SU-DHL-6 (cell line): ENCODE measurements around the gene SUGP1.
A peak's percentile ranks its signal among the peaks of the same experiment; 100 is the strongest.

Experiments
- H2AFZ ChIP-seq: fragments of 200-600 bp; sonication (generic); 2 replicates; pipeline ENCODE4 v1.6.1; 2014; ENCODE audit warnings: low read depth, mild to moderate bottlenecking, moderate library complexity, mixed read lengths, antibody characterized with exemption, low read length; ENCODE audit not compliant: severe bottlenecking
- H3F3A ChIP-seq: fragments of 200-600 bp; shearing (Covaris generic); 2 replicates; pipeline ENCODE4 v1.6.0; 2016; ENCODE audit warnings: antibody characterized with exemption, mild to moderate bottlenecking; ENCODE audit not compliant: insufficient read depth
- H3K27ac ChIP-seq: fragments of 200-600 bp; sonication (generic); 2 replicates; pipeline ENCODE4 v1.5.1; 2016; ENCODE audit warnings: low read depth, mild to moderate bottlenecking, low read length, moderate library complexity, mixed read lengths
- H3K27me3 ChIP-seq: fragments of 200-600 bp; sonication (generic), shearing (Covaris generic); 2 replicates; pipeline ENCODE4 v1.6.0; 2014; ENCODE audit warnings: mild to moderate bottlenecking, low read length
- H3K36me3 ChIP-seq: fragments of 200-600 bp; sonication (generic); 2 replicates; pipeline ENCODE4 v1.6.1; 2014; ENCODE audit warnings: mild to moderate bottlenecking, low read length, mixed read lengths
- H3K4me2 ChIP-seq: fragments of 300-600, 200-600 bp; shearing (Covaris generic), sonication (generic); 2 replicates; pipeline ENCODE4 v1.6.0; 2014; ENCODE audit warnings: low read length, low read depth, mild to moderate bottlenecking; ENCODE audit not compliant: poor library complexity, severe bottlenecking
- H3K4me3 ChIP-seq: fragments of 200-600 bp; sonication (generic); 2 replicates; pipeline ENCODE4 v1.5.1; 2014; ENCODE audit warnings: antibody characterized with exemption, low read length, mild to moderate bottlenecking, mixed read lengths; ENCODE audit not compliant: insufficient read depth, poor library complexity, severe bottlenecking
- H3K79me2 ChIP-seq: fragments of 200-600 bp; sonication (generic); 2 replicates; pipeline ENCODE4 v1.6.1; 2014; ENCODE audit warnings: mild to moderate bottlenecking, low read length, moderate library complexity; ENCODE audit not compliant: insufficient read depth
- H3K9ac ChIP-seq: fragments of 200-600 bp; sonication (generic); 2 replicates; pipeline ENCODE4 v1.7.0; 2014; ENCODE audit warnings: mild to moderate bottlenecking, low read length
- H3K9me2 ChIP-seq: fragments of 200-600 bp; sonication (generic); replicated peaks from 2 replicates; pipeline ENCODE4 v1.6.1; 2014; ENCODE audit warnings: low read length; ENCODE audit not compliant: insufficient read depth
- H3K9me3 ChIP-seq: fragments of 200-600 bp; sonication (generic); 2 replicates; pipeline ENCODE4 v1.6.1; 2014; ENCODE audit warnings: low read length, mixed read lengths; ENCODE audit not compliant: insufficient read depth
- H4K20me1 ChIP-seq: fragments of 200-600 bp; sonication (generic); 2 replicates; pipeline ENCODE4 v1.6.1; 2014; ENCODE audit warnings: low read depth, mild to moderate bottlenecking, antibody characterized with exemption, low read length, moderate library complexity, mixed read lengths
- CTCF ChIP-seq: fragments of 200-600 bp; sonication (generic); IDR thresholded peaks from one replicate; pipeline ENCODE4 v1.5.1; 2017; ENCODE audit warnings: antibody characterized with exemption, mild to moderate bottlenecking, low read length, moderate library complexity; ENCODE audit not compliant: insufficient read depth, poor library complexity, severe bottlenecking
- EZH2phosphoT487 ChIP-seq: fragments of 200-600 bp; sonication (generic), shearing (Covaris generic); conservative IDR thresholded peaks from 2 replicates; pipeline ENCODE4 v1.6.1; 2018; ENCODE audit warnings: mild to moderate bottlenecking, antibody characterized with exemption, low read length, moderate library complexity, mixed read lengths

Gene SUGP1

GRCh38 chr19:19320361-19321140 lies at the start of gene SUGP1, which contains the start of gene MAU2:
Gene SUGP1 (minus strand): TSS chr19:19320509. CDS start chr19:19320496, 13 bp downstream.
Gene MAU2 (plus strand): TSS chr19:19320829. CDS start chr19:19320860, 31 bp downstream.
- Histone ChIP-seq H3K9me3 (no peaks in the 10 kb centered on the region), H3K36me3 (peaks cover 3% of the 10 kb centered on the region; the same call in 1 of the 2 replicates), H3F3A (no peaks in the 10 kb centered on the region), H4K20me1 (no peaks in the 10 kb centered on the region), H3K79me2 (peaks cover 64% of the 10 kb centered on the region), H2AFZ (peak within 1 kb of the TSS; percentile 83), H3K9me2 (no peaks in the 10 kb centered on the region), H3K27me3 (no peaks in the 10 kb centered on the region), H3K27ac (peak within 1 kb of the TSS; percentile 77), H3K4me3 (peak within 1 kb of the TSS; percentile 63), H3K9ac (peak within 1 kb of the TSS; percentile 95), H3K4me2 (peak within 1 kb of the TSS; percentile 69)
- no peak for TF ChIP-seq EZH2phosphoT487
- TF ChIP-seq CTCF = no peak

GRCh38 chr19:19368087-19368486 lies 47.8 kb upstream of the SUGP1 start:
- Histone ChIP-seq H3K79me2 (no peaks in the 10 kb centered on the region), H3K27me3 (no peaks in the 10 kb centered on the region)

GRCh38 chr19:19366434-19367396 lies 46.4 kb upstream of the SUGP1 start:
- Histone ChIP-seq H3K36me3 (no peaks in the 10 kb centered on the region), H3K4me3 (peak overlapping the region; percentile 10), H3K9ac (peak overlapping the region; percentile 22; the same call in 1 of the 2 replicates), H3K4me2 (peak overlapping the region; percentile 51), H3K9me3 (no peaks in the 10 kb centered on the region), H4K20me1 (no peaks in the 10 kb centered on the region), H3F3A (peaks cover 8% of the 10 kb centered on the region; the same call in 1 of the 2 replicates), H3K27ac (no peak overlapping the region), H3K27me3 (no peaks in the 10 kb centered on the region), H2AFZ (peak overlapping the region; percentile 90), H3K79me2 (no peaks in the 10 kb centered on the region), H3K9me2 (no peaks in the 10 kb centered on the region)
- peak; percentile 96 for TF ChIP-seq CTCF
- TF ChIP-seq EZH2phosphoT487 = no peak

More at GRCh38 chr19:19368087-19368486, 47.8 kb upstream of the SUGP1 start:
- no peak overlapping the region for H3K9ac ChIP-seq
- H3K9me2 ChIP-seq = no peaks in the 10 kb centered on the region
- peaks cover 8% of the 10 kb centered on the region; the same call in 1 of the 2 replicates for H3F3A ChIP-seq
- H3K4me3 ChIP-seq = no peak overlapping the region
- TF ChIP-seq EZH2phosphoT487 (no peak), CTCF (no peak)
- no peaks in the 10 kb centered on the region for H4K20me1 ChIP-seq
- H3K36me3 ChIP-seq = no peaks in the 10 kb centered on the region
- no peaks in the 10 kb centered on the region for H3K9me3 ChIP-seq
- H3K27ac ChIP-seq = no peak overlapping the region
- H2AFZ ChIP-seq = no peak overlapping the region
- no peak overlapping the region for H3K4me2 ChIP-seq
